MCF 10A (cell line): ENCODE data around the gene DDA1. TPM values are rescaled to one million over a fixed set of nuclear protein-coding genes. Genes with fewer than 3 reads are reported as not detected.

Source experiments
- BruUV-seq: library from RNA; stranded (reverse); fragments of 400-500 nt; replicated peaks from 2 replicates; lab custom pipeline; 2021; lab: Mats Ljungman, UMichigan
- CTCF ChIA-PET: fragments of 300-600 bp; sonication (Branson Sonifier 250); formaldehyde crosslinking; extraction: SDS; loops from one replicate; lab custom pipeline; 2021; ENCODE audit warnings: antibody characterized with exemption, inconsistent platforms; lab: Yijun Ruan, JAX
- POLR2A ChIA-PET: fragments of 300-600, 350-650 bp; sonication (Branson Sonifier 250); formaldehyde crosslinking; extraction: SDS; loops from one replicate; lab custom pipeline; 2020; ENCODE audit warnings: antibody characterized with exemption, inconsistent platforms; lab: Yijun Ruan, JAX
- DNase-seq: peaks from one replicate; pipeline ENCODE4 v3.0.0-alpha.2; 2018; ENCODE audit not compliant: unreplicated experiment
- H3K27ac Mint-ChIP-seq: one replicate; pipeline ENCODE4 v1.8.0; 2022; ENCODE audit warnings: mild to moderate bottlenecking, low read depth, mixed read lengths; ENCODE audit not compliant: unreplicated experiment
- H3K27me3 Mint-ChIP-seq: one replicate; pipeline ENCODE4 v1.8.0; 2022; ENCODE audit warnings: mixed read lengths; ENCODE audit not compliant: insufficient read depth, unreplicated experiment
- H3K36me3 Mint-ChIP-seq: one replicate; pipeline ENCODE4 v1.8.0; 2022; ENCODE audit warnings: mild to moderate bottlenecking, moderate library complexity, mixed read lengths; ENCODE audit not compliant: insufficient read depth, unreplicated experiment
- H3K4me1 Mint-ChIP-seq: one replicate; pipeline ENCODE4 v1.8.0; 2022; ENCODE audit warnings: mixed read lengths; ENCODE audit not compliant: insufficient read depth, unreplicated experiment
- H3K4me3 Mint-ChIP-seq: one replicate; pipeline ENCODE4 v1.8.0; 2022; ENCODE audit warnings: mild to moderate bottlenecking, moderate library complexity, mixed read lengths; ENCODE audit not compliant: unreplicated experiment
- H3K9me3 Mint-ChIP-seq: one replicate; pipeline ENCODE4 v1.8.0; 2022; ENCODE audit warnings: mixed read lengths; ENCODE audit not compliant: unreplicated experiment
- CTCF ChIP-seq: fragments of 200-600 bp; IDR thresholded peaks from one replicate; pipeline ENCODE4 v1.8.0; 2022; ENCODE audit warnings: antibody characterized with exemption, mild to moderate bottlenecking; ENCODE audit not compliant: unreplicated experiment
- intact Hi-C: fragments of 100-400 bp; cut with micrococcal nuclease; formaldehyde crosslinking; loops from 2 replicates; pipeline ENCODE4 v1.14.1; 2022
- total RNA-seq: library from RNA; stranded (reverse); gene quantifications from 2 replicates; pipeline ENCODE4 v1.2.3, GENCODE V29; 2022

Gene DDA1
- total RNA-seq, 1 experiment from 2014 or later = 57.4 TPM

GRCh38 chr19:17332677-17333581 lies 23.6 kb downstream of the DDA1 start:
- POLR2A ChIA-PET = interaction anchor here (0.6 to 10.1 kb wide), 10 partner anchors 8 to 871 kb away, joined by 3 to 152 read pairs (median 4); partner anchors contain the start of genes ABHD8, DDA1, MRPL34 and MVB12A

GRCh38 chr19:17333611-17334413 lies 24.4 kb downstream of the DDA1 start:
- TF ChIP-seq CTCF = no peak
- ChIA-PET CTCF (interaction anchor here (0.6 to 2.9 kb wide), 6 partner anchors 12 to 58 kb away, joined by 3 to 8 read pairs (median 4); no protein-coding TSS in a partner anchor), POLR2A (interaction anchor here (0.6 to 10.1 kb wide), 12 partner anchors 9 to 870 kb away, joined by 3 to 152 read pairs (median 4); partner anchors contain the start of genes ABHD8, DDA1, MRPL34 and MVB12A)
- Mint-ChIP-seq H3K36me3 (peaks cover 23% of the 10 kb centered on the region), H3K27ac (peak overlapping the region; percentile 69), H3K4me3 (peak overlapping the region; percentile 79), H3K9me3 (no peaks in the 10 kb centered on the region), H3K4me1 (peaks cover 15% of the 10 kb centered on the region), H3K27me3 (no peaks in the 10 kb centered on the region)
- intact Hi-C loops = loop anchor here (1.0 kb wide), 2 partner anchors 17 to 29 kb away; partner anchors contain the start of gene MRPL34
- peak; percentile 90 for DNase-seq
- BruUV-seq = no TSS peak

More at GRCh38 chr19:17332677-17333581, 23.6 kb downstream of the DDA1 start:
- Mint-ChIP-seq H3K4me3 (peak overlapping the region; percentile 29), H3K4me1 (peaks cover 15% of the 10 kb centered on the region), H3K9me3 (no peaks in the 10 kb centered on the region), H3K27me3 (no peaks in the 10 kb centered on the region), H3K27ac (no peak overlapping the region), H3K36me3 (peaks cover 23% of the 10 kb centered on the region)
- no peak for TF ChIP-seq CTCF
- CTCF ChIA-PET = interaction anchor here (0.6 to 2.9 kb wide), 6 partner anchors 12 to 59 kb away, joined by 3 to 8 read pairs (median 4); no protein-coding TSS in a partner anchor
- BruUV-seq = no TSS peak
- peak; percentile 60 for DNase-seq
- intact Hi-C loops = no loop called here

GRCh38 chr19:17334414-17335409 lies 25.3 kb downstream of the DDA1 start, which contains the start of gene ANO8:
Gene ANO8 (minus strand): TSS chr19:17334855. CDS start chr19:17334670, 185 bp downstream.
- Mint-ChIP-seq H3K4me1 (peaks cover 15% of the 10 kb centered on the region), H3K9me3 (no peaks in the 10 kb centered on the region), H3K4me3 (peak within 1 kb of the TSS; percentile 79), H3K36me3 (peaks cover 23% of the 10 kb centered on the region), H3K27me3 (no peaks in the 10 kb centered on the region), H3K27ac (peak within 1 kb of the TSS; percentile 69)
- POLR2A ChIA-PET = interaction anchor here (0.7 to 10.1 kb wide), 12 partner anchors 8 to 526 kb away, joined by 3 to 152 read pairs (median 6); partner anchors contain the start of genes ABHD8, DDA1, MRPL34 and MVB12A
- TF ChIP-seq CTCF = no peak
- CTCF ChIA-PET = interaction anchor here (0.6 to 1.4 kb wide), 6 partner anchors 10 to 43 kb away, joined by 3 to 5 read pairs (median 4); partner anchors contain the start of gene MRPL34
- peak; percentile 98 for DNase-seq
- no TSS peak for BruUV-seq
- intact Hi-C loops = loop anchor here (1.0 kb wide), 2 partner anchors 17 to 29 kb away; partner anchors contain the start of gene MRPL34
